AG04449 (cell line): Measurements from ENCODE around the gene NIPA2.

Source experiments
- CTCF ChIA-PET: fragments of 350-600 bp; formaldehyde crosslinking; extraction: SDS; loops from one replicate; lab custom pipeline; 2021; ENCODE audit warnings: antibody characterized with exemption; lab: Yijun Ruan, JAX
- POLR2A ChIA-PET: fragments of 400-600, 350-600 bp; formaldehyde crosslinking; extraction: SDS; loops from one replicate; lab custom pipeline; 2020; ENCODE audit warnings: antibody characterized with exemption, inconsistent platforms; lab: Yijun Ruan, JAX
- DNase-seq: peaks from one replicate; pipeline ENCODE4 v3.0.0-alpha.2; 2010; ENCODE audit warnings: low read depth, low spot score
- H3K4me3 ChIP-seq: 2 replicates; pipeline ENCODE4 v1.5.1; 2011; ENCODE audit warnings: low read depth, mild to moderate bottlenecking, control low read depth, low read length
- TF ChIP-seq, protein P1 (sequence below): IDR thresholded peaks from one replicate; pipeline ENCODE4 v1.5.1; 2011; ENCODE audit warnings: mild to moderate bottlenecking, moderate library complexity, low read length, control low read depth, inconsistent platforms; ENCODE audit not compliant: insufficient read depth; ENCODE audit errors: missing control alignments

Gene NIPA2

GRCh38 chr15:22823495-22824128 is 14.9 kb upstream of the NIPA2 start:
- POLR2A ChIA-PET, result interaction anchor here (1.2 kb wide), 1 partner anchor 37 kb away, joined by 3 read pairs; the partner anchor contains the start of gene NIPA1
- TF ChIP-seq, protein P1, sequence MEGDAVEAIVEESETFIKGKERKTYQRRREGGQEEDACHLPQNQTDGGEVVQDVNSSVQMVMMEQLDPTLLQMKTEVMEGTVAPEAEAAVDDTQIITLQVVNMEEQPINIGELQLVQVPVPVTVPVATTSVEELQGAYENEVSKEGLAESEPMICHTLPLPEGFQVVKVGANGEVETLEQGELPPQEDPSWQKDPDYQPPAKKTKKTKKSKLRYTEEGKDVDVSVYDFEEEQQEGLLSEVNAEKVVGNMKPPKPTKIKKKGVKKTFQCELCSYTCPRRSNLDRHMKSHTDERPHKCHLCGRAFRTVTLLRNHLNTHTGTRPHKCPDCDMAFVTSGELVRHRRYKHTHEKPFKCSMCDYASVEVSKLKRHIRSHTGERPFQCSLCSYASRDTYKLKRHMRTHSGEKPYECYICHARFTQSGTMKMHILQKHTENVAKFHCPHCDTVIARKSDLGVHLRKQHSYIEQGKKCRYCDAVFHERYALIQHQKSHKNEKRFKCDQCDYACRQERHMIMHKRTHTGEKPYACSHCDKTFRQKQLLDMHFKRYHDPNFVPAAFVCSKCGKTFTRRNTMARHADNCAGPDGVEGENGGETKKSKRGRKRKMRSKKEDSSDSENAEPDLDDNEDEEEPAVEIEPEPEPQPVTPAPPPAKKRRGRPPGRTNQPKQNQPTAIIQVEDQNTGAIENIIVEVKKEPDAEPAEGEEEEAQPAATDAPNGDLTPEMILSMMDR, result no peak
- CTCF ChIA-PET, result interaction anchor here (1.0 kb wide), 1 partner anchor 12 kb away, joined by 5 read pairs; no protein-coding TSS in a partner anchor
- no peak overlapping the region for H3K4me3 ChIP-seq
- DNase-seq, result no peak

DNA sequence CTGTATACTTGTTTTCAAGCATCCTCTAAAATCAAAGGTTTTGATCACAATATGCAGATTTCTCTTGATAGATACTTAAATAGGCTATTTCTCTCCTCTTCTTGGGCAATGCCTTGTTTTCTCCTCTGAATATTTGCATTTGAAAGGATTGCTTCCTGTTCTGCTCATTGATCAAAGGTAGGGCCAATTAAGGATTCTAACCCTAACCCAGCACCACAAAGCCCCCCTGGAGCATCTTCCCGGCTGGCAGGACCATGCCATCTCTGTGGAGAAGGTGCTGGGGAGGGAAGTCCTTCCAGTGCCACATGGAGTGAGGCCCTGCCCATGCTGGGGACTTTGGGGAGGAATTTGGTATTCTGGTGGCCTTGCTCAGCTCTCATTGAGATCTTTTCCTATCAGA is 11.3 kb upstream of the NIPA2 start:
- ChIA-PET POLR2A (no interaction called here), CTCF (no interaction called here)
- TF ChIP-seq, protein P1, result no peak
- no peak overlapping the region for H3K4me3 ChIP-seq
- DNase-seq, result no peak

DNA sequence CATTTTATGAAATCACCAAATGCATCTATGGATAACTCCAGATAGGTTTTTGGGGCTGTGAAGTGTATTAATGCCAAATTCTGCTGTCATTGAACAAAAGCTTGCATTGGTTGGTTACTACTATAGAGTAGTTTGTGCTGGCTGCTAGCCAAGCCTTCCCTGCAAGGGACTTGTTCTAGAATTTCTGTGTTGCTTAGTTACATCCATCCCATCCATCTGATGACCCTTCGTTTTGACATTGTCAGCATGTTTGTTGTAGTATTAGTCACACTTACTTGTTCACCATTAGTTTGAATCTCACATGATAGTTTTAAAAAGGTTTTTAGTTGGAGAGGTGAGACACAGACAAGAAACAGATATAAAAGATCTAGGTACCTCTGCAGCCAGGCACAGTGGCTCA is 7.0 kb upstream of the NIPA2 start:
- ChIA-PET POLR2A (no interaction called here), CTCF (no interaction called here)
- TF ChIP-seq, protein P1, result no peak

GRCh38 chr15:22839046-22839695 is 705 bp downstream of the NIPA2 start:
- POLR2A ChIA-PET, result interaction anchor here (0.6 to 1.2 kb wide), 3 partner anchors 38 to 200 kb away, joined by 3 to 7 read pairs (median 3); partner anchors contain the start of gene TUBGCP5
- peak overlapping the region; percentile 93 for H3K4me3 ChIP-seq
- TF ChIP-seq, protein P1, result no peak
- no peak for DNase-seq
- CTCF ChIA-PET, result no interaction called here

More for the DNA sequence above, 7.0 kb upstream of the NIPA2 start:
- DNase-seq, result no peak
- no peak overlapping the region for H3K4me3 ChIP-seq

DNA sequence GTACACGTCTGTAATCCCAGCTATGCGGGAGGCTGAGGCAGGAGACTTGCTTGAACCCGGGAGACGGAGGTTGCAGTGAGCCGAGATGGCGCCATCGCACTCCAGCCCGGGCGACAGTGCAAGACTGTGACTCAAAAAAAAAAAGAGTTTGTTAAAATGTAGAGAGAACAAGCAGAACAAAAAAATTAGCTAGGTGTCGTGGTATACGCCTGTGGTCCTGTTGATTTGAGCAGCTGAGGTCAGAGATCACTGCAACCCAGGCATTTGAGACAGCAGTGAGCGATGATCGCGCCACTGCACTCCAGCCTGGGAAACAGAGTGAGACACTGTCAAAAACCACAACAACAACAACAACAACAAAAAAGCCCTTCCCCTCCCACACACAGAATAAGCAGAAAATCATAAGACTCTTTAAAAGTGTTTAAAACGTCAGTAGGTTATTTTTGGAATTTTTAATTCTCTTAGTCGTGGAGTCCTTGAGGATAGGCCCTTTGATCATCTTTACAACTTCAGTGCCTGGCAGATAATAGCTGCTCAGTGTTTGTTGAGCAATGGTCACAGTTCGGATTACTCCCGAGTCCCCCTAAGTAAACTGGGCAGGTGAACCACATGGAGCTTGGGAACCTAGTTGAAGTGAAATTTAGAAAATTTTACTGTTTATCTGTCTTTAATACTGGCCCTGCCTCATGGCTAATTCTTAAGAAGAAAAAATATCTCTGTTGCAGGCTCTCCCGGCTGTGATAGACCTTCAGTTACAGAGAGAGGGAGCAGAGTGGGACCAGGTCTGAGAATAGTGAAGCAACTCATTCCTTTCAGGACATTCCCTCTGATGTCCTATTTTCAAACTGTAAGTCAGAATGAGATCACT is 6.2 kb downstream of the NIPA2 start:
- no peak for DNase-seq
- TF ChIP-seq, protein P1, result no peak
- POLR2A ChIA-PET, result no interaction called here
- CTCF ChIA-PET, result no interaction called here
- H3K4me3 ChIP-seq, result no peak overlapping the region
